ENCODE results near the gene NXT1. TPM values are rescaled to one million over a fixed set of nuclear protein-coding genes. Genes with fewer than 3 reads are reported as not detected.
A peak's percentile ranks its signal among the peaks of the same experiment; 100 is the strongest.

The NXT1 gene
- total and polyA plus RNA-seq, 10 donors, result 14.6 to 37.4 (median 26.5) TPM

GRCh38 chr20:23387118-23387443 lies 36.5 kb downstream of the NXT1 start:
- 72 to 95% (median 83%) methylated on average over 3 of the region's 3 CpGs for WGBS, 5 donors
- peak overlapping the region in 6 of 8 donors; percentile 11 to 60 (median 39) for H3K27ac ChIP-seq
- H3K27me3 ChIP-seq (replicated peaks in 1 of 7), result no peaks in the 10 kb centered on the region
- DNase-seq, result no peak
- peaks cover 0 to 81% (median 18%) of the 10 kb centered on the region in 6 donors for H3K36me3 ChIP-seq
- no peaks in the 10 kb centered on the region for H3K9me3 ChIP-seq
- no peak overlapping the region for H3K4me3 ChIP-seq
- H3K4me1 ChIP-seq, result no peaks in the 10 kb centered on the region
- intact Hi-C loops (cut with DNase I; ENCODE audit: low total_unique reads), result no loop called here
- TF ChIP-seq CTCF (IDR thresholded peaks at IDR 0.05 in 8 of 11, conservative IDR thresholded peaks at IDR 0.05 in 3 of 11) (no peak), POLR2A (IDR thresholded peaks at IDR 0.05) (no peak), POLR2AphosphoS5 (IDR thresholded peaks at IDR 0.05) (no peak)

DNA sequence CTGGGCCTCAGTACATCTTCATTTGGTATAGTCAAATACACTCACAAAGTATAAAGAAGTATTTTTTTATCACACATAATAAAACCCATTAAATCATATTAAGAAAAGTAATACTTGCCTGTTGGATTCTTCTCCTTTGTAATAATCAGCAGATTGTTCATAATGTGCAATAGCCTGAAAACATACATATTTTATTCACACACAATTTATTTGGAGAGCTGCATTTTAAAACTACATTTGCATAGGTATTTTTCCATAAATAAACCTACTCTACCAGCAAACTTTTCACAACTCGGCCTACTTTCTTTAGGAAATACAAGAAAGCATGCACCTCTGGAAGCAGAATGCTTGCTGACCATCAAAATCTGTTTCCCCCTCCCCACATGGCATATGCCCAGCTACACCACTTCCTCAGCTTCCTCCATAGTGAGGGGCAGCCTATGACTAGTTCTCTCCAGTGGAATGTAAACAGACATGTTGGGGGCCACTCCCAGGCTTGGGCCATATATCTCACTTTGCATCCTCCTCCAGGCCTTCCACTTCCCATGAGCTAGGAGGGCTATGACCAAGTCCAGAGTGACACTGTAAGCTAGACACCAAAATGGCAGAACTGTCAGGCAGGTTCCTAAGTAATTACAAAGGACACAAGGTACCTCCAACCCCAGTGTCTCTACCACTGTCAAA lies 39.6 kb downstream of the NXT1 start:
- intact Hi-C loops (cut with DNase I; ENCODE audit: low total_unique reads), result no loop called here
- H3K27ac ChIP-seq, result no peak overlapping the region
- 78 to 90% (median 86%) methylated on average over 1 of the region's 1 CpG for WGBS, 5 donors
- no peaks in the 10 kb centered on the region for H3K27me3 ChIP-seq (replicated peaks in 1 of 7)
- H3K9me3 ChIP-seq, result no peaks in the 10 kb centered on the region
- no peak for DNase-seq
- H3K4me1 ChIP-seq, result no peaks in the 10 kb centered on the region
- no peak for TF ChIP-seq CTCF (IDR thresholded peaks at IDR 0.05 in 8 of 11, conservative IDR thresholded peaks at IDR 0.05 in 3 of 11)
- TF ChIP-seq POLR2AphosphoS5 (IDR thresholded peaks at IDR 0.05), result no peak
- TF ChIP-seq POLR2A (IDR thresholded peaks at IDR 0.05), result no peak
- no peak overlapping the region for H3K4me3 ChIP-seq
- H3K36me3 ChIP-seq, result peaks cover 0 to 89% (median 46%) of the 10 kb centered on the region in 6 donors

DNA sequence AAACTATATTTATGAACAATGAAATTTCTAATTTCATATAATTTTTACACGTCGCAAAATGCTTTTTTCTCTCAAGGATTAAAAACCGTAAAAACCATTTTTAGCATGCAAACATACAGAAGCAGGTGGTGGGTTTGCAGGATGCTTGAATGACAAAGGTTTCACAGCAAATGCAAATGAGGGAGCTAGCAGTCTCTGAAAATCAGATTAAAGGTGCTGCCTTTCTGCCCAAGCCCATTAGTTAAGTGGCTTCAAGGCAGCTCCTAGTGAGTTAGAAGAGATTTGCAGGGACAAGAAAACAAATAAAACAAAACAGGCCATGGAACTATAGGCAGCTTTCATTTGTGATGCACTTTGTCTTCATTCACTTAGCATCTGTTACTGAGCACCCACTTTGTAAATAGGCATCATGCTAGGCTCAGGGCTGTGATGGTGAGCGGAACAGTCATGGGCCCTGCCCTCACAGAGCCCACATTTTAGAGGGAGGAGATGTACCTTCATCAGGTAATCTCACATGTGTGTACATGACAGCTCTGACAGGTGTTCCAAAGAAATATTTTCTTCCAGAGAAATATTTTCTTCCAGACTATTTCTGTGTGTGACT lies 41.2 kb downstream of the NXT1 start:
- Histone ChIP-seq H3K9me3 (no peaks in the 10 kb centered on the region), H3K4me3 (no peak overlapping the region), H3K36me3 (peaks cover 0 to 94% (median 46%) of the 10 kb centered on the region in 6 donors), H3K27me3 (replicated peaks in 1 of 7) (no peaks in the 10 kb centered on the region), H3K27ac (no peak overlapping the region), H3K4me1 (no peaks in the 10 kb centered on the region)
- intact Hi-C loops (cut with DNase I; ENCODE audit: low total_unique reads), result no loop called here
- no peak for DNase-seq
- WGBS, 5 donors, result 82 to 89% (median 86%) methylated on average over 4 of the region's 4 CpGs
- TF ChIP-seq CTCF (IDR thresholded peaks at IDR 0.05 in 8 of 11, conservative IDR thresholded peaks at IDR 0.05 in 3 of 11) (no peak), POLR2AphosphoS5 (IDR thresholded peaks at IDR 0.05) (no peak), POLR2A (IDR thresholded peaks at IDR 0.05) (no peak)

DNA sequence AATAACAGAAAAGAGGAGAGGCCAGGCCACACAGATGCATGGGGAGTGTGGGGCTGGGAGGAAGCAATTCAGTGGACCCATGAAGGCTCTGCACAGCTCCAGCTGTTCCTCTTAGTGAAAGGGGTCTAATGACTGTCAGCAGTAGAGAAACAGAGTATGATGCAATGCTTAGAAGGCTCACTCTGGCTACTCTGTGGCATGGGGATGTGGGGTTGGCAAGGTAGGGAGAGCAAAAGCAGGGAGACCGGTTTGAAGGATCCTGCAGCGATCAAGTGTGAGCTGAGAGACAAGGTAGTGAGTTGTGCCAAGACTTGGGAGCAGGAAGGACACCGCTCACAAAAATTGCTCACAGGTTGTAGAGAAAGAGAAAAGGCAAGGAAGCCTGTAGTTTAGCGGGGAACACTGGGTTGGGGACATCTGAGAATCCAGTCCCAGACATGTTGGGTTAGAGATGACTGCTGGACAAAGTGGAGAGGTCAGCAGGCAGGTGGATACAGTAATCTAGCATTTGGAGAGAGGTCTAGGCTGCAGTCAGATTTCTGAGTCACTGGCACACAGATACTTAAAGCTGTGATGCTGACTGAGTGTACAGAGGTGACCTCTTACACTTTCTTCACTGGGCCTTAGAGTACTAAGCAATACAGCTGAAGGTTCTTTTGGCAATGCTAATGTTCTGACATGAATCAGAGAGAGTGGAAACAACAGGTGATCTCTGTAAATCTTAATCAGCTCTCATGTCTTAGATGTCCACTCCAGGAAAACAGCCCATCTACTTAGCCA lies 43.6 kb downstream of the NXT1 start:
- intact Hi-C loops (cut with DNase I; ENCODE audit: low total_unique reads), result no loop called here
- no peak overlapping the region for H3K27ac ChIP-seq
- no peak overlapping the region for H3K4me3 ChIP-seq
- H3K27me3 ChIP-seq (replicated peaks in 1 of 7), result no peaks in the 10 kb centered on the region
- H3K4me1 ChIP-seq, result peaks cover 0 to 14% (median 9%) of the 10 kb centered on the region in 6 donors
- TF ChIP-seq CTCF (IDR thresholded peaks at IDR 0.05 in 8 of 11, conservative IDR thresholded peaks at IDR 0.05 in 3 of 11), result no peak
- TF ChIP-seq POLR2A (IDR thresholded peaks at IDR 0.05), result no peak
- no peak for TF ChIP-seq POLR2AphosphoS5 (IDR thresholded peaks at IDR 0.05)
- WGBS, 5 donors, result 95 to 99% (median 97%) methylated on average over 4 of the region's 4 CpGs
- DNase-seq, result no peak
- no peaks in the 10 kb centered on the region for H3K9me3 ChIP-seq
- peaks cover 0 to 90% (median 40%) of the 10 kb centered on the region in 6 donors for H3K36me3 ChIP-seq
